Liver (tissue), 9 donors: ENCODE measurements around the gene LGALS8. TPM values are rescaled to one million over a fixed set of nuclear protein-coding genes. Genes with fewer than 3 reads are reported as not detected.

Source experiments
- DNase-seq: peaks from one replicate; pipeline ENCODE4 v3.0.0-alpha.2; 2017; ENCODE audit warnings: low spot score
- H3K27ac ChIP-seq, 2 donors: one replicate each; pipeline ENCODE4 v1.7.0; 2013; ENCODE audit warnings: inconsistent platforms in 2 of 2, low read length in 2 of 2, control low read depth in 1 of 2, low read depth in 1 of 2, mild to moderate bottlenecking in 1 of 2
- H3K27me3 ChIP-seq, 4 donors: one replicate each; pipeline versions ENCODE4 v1.6.1 to v1.7.0; 2013; ENCODE audit warnings: low read length in 3 of 4, inconsistent platforms in 1 of 4, mild to moderate bottlenecking in 1 of 4, moderate library complexity in 1 of 4; ENCODE audit not compliant: control insufficient read depth in 4 of 4, insufficient read depth in 4 of 4
- H3K36me3 ChIP-seq, 4 donors: one replicate each; pipeline versions ENCODE4 v1.6.1 to v1.7.0; 2013; ENCODE audit warnings: low read length in 3 of 4, mild to moderate bottlenecking in 3 of 4, low read depth in 1 of 4, moderate library complexity in 1 of 4; ENCODE audit not compliant: control insufficient read depth in 4 of 4, insufficient read depth in 3 of 4
- H3K4me1 ChIP-seq, 4 donors: one replicate each; pipeline versions ENCODE4 v1.6.1 to v1.7.0; 2013; ENCODE audit warnings: low read length in 3 of 4, mild to moderate bottlenecking in 3 of 4, moderate library complexity in 1 of 4; ENCODE audit not compliant: control insufficient read depth in 4 of 4, insufficient read depth in 4 of 4
- H3K4me3 ChIP-seq, 3 donors: one replicate each; pipeline versions ENCODE4 v1.6.1 to v1.7.0; 2013; ENCODE audit warnings: low read length in 3 of 3, control low read depth in 1 of 3, low read depth in 1 of 3, mild to moderate bottlenecking in 1 of 3
- H3K9ac ChIP-seq, 2 donors: one replicate each; pipeline ENCODE4 v1.7.0; 2013; ENCODE audit warnings: low read length in 2 of 2, mild to moderate bottlenecking in 2 of 2, moderate library complexity in 2 of 2, control low read depth in 1 of 2, low read depth in 1 of 2
- H3K9me3 ChIP-seq, 4 donors: one replicate each; pipeline versions ENCODE4 v1.6.1 to v1.7.0; 2013; ENCODE audit warnings: low read length in 3 of 4; ENCODE audit not compliant: control insufficient read depth in 4 of 4
- EGR1 ChIP-seq, 2 donors: IDR thresholded peaks; 2 replicates each; pipeline ENCODE4 v1.6.1; 2016 to 2018; ENCODE audit warnings: antibody characterized with exemption in 2 of 2, low read depth in 2 of 2
- FOXA1 ChIP-seq: IDR thresholded peaks from 2 replicates; pipeline ENCODE4 v1.6.1; 2016; ENCODE audit warnings: antibody characterized with exemption
- FOXA2 ChIP-seq: IDR thresholded peaks from 2 replicates; pipeline ENCODE4 v1.6.1; 2016; ENCODE audit warnings: antibody characterized with exemption
- GABPA ChIP-seq, 2 donors: IDR thresholded peaks in 1 of 2; conservative IDR thresholded peaks in 1 of 2; 2 replicates each; pipeline ENCODE4 v1.6.1; 2016; ENCODE audit warnings: antibody characterized with exemption in 2 of 2, mild to moderate bottlenecking in 1 of 2, moderate library complexity in 1 of 2
- HNF4A ChIP-seq, 2 donors: conservative IDR thresholded peaks; 2 replicates each; pipeline ENCODE4 v1.6.1; 2016; ENCODE audit warnings: antibody characterized with exemption in 2 of 2, mild to moderate bottlenecking in 2 of 2
- HNF4G ChIP-seq: IDR thresholded peaks from 2 replicates; pipeline ENCODE4 v1.6.1; 2016; ENCODE audit warnings: antibody characterized with exemption
- JUND ChIP-seq, 2 donors: IDR thresholded peaks; 2 replicates each; pipeline ENCODE4 v1.6.1; 2016; ENCODE audit warnings: antibody characterized with exemption in 2 of 2
- NR2F2 ChIP-seq: IDR thresholded peaks from 2 replicates; pipeline ENCODE4 v1.6.1; 2016; ENCODE audit warnings: antibody characterized with exemption
- RAD21 ChIP-seq, 2 donors: IDR thresholded peaks; 2 replicates each; pipeline ENCODE4 v1.6.1; 2016; ENCODE audit warnings: antibody characterized with exemption in 2 of 2, mild to moderate bottlenecking in 2 of 2
- RXRA ChIP-seq, 2 donors: IDR thresholded peaks; 2 replicates each; pipeline ENCODE4 v1.6.1; 2017 to 2018; ENCODE audit warnings: antibody characterized with exemption in 2 of 2, mild to moderate bottlenecking in 1 of 2
- SP1 ChIP-seq: IDR thresholded peaks from 2 replicates; pipeline ENCODE4 v1.6.1; 2018; ENCODE audit warnings: antibody characterized with exemption, mild to moderate bottlenecking
- TAF1 ChIP-seq: conservative IDR thresholded peaks from 2 replicates; pipeline ENCODE4 v1.6.1; 2016; ENCODE audit warnings: antibody characterized with exemption, mild to moderate bottlenecking
- YY1 ChIP-seq: IDR thresholded peaks from 2 replicates; pipeline ENCODE4 v1.6.1; 2016; ENCODE audit warnings: antibody characterized with exemption, mild to moderate bottlenecking
- WGBS: extraction: QIAGEN DNeasy Blood & Tissue Kit; methylation state at CpG from one replicate; pipeline ENCODE4 v1.1.7; 2013; 5-methylcytosine and 5-hydroxymethylcytosine counted together
- polyA plus RNA-seq, 2 donors: library from polyadenylated mRNA; stranded (reverse) in 1 of 2; unstranded in 1 of 2; fragments of 200-250 nt in 1 of 2; fragments of >200 nt in 1 of 2; fragmentation: Nextera tagmentation in 1 of 2; extraction: Ambion mirVana in 1 of 2; gene quantifications; one replicate each; pipeline versions ENCODE4 v1.2.1 to v1.2.3, GENCODE V29; 2013 to 2015
- total RNA-seq, 2 donors: library from RNA; depleted of rRNA; stranded (reverse); fragments of >200 nt; gene quantifications; one replicate each; pipeline ENCODE4 v1.2.3, GENCODE V29; 2014
- TF ChIP-seq, protein P1 (sequence below): IDR thresholded peaks from 2 replicates; pipeline ENCODE4 v1.6.1; 2016; ENCODE audit warnings: antibody characterized with exemption, mild to moderate bottlenecking
- TF ChIP-seq, protein P2 (sequence below): IDR thresholded peaks from 2 replicates; pipeline ENCODE4 v1.6.1; 2016; ENCODE audit warnings: antibody characterized with exemption
- TF ChIP-seq, protein P3 (sequence below): IDR thresholded peaks from 2 replicates; pipeline ENCODE4 v1.6.1; 2016; ENCODE audit warnings: antibody characterized with exemption
- TF ChIP-seq, protein P4 (sequence below): fragments of 150-350 bp; IDR thresholded peaks from 2 replicates; pipeline ENCODE4 v1.5.1; 2017; ENCODE audit warnings: improper control_type of control experiment, low read depth, low read length; ENCODE audit not compliant: missing input control
- TF ChIP-seq, protein P5 (sequence below): IDR thresholded peaks from 2 replicates; pipeline ENCODE4 v1.6.1; 2016; ENCODE audit warnings: antibody characterized with exemption
- donor health status: healthy.
- donor health status: healthy.
- donor health status: healthy.
- donor health status: healthy.
- donor health status: healthy.

Gene LGALS8
- total and polyA plus RNA-seq, 4 donors = 20.7 to 75.9 (median 50.4) TPM

DNA sequence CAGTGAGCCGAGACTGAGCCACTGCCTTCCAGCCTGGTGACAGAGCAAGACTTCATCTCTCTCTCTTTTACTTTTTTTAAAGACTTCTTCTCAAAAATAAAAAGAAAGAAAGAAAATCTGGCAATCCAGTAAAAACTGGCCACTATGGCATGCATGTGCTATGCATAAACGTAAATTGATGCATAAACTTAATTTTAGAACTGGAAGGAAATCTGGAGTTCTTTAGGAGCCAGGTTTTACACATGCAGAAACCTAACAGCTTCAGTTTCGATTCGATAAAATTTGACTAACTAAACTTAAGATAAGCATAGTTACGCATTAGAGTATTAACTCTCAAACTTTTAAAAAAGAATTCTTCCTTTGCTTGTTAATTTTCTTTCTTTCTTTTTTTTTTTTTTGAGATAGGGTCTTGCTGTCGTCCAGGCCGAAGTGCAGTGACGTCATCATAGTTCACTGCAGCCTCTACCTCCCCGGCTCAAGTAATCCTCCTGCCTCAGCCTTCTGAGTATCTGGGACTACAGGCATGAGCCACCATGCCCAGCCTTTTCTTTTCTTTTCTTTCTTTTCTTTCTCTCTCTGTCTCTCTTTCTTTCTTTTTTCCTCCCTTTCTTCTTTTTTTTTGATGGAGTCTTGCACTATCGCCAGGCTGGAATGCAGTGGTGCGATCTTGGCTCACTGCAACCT lies 11.9 kb upstream of the LGALS8 start:
- Histone ChIP-seq H3K9ac (no peak overlapping the region), H3K27me3 (no peaks in the 10 kb centered on the region), H3K4me1 (peaks cover 5 to 27% (median 26%) of the 10 kb centered on the region in 4 donors), H3K27ac (no peak overlapping the region), H3K9me3 (no peaks in the 10 kb centered on the region), H3K4me3 (no peak overlapping the region), H3K36me3 (no peaks in the 10 kb centered on the region)
- TF ChIP-seq TAF1 (no peak), JUND (IDR thresholded peaks at IDR 0.05) (no peak), YY1 (no peak), NR2F2 (no peak), EGR1 (IDR thresholded peaks at IDR 0.05; ENCODE audit: low read depth in 2 of 2) (no peak), FOXA1 (no peak), GABPA (IDR thresholded peaks at IDR 0.05 in 1 of 2, conservative IDR thresholded peaks at IDR 0.05 in 1 of 2) (no peak), HNF4G (no peak), HNF4A (conservative IDR thresholded peaks at IDR 0.05) (no peak)
- TF ChIP-seq, protein P1, sequence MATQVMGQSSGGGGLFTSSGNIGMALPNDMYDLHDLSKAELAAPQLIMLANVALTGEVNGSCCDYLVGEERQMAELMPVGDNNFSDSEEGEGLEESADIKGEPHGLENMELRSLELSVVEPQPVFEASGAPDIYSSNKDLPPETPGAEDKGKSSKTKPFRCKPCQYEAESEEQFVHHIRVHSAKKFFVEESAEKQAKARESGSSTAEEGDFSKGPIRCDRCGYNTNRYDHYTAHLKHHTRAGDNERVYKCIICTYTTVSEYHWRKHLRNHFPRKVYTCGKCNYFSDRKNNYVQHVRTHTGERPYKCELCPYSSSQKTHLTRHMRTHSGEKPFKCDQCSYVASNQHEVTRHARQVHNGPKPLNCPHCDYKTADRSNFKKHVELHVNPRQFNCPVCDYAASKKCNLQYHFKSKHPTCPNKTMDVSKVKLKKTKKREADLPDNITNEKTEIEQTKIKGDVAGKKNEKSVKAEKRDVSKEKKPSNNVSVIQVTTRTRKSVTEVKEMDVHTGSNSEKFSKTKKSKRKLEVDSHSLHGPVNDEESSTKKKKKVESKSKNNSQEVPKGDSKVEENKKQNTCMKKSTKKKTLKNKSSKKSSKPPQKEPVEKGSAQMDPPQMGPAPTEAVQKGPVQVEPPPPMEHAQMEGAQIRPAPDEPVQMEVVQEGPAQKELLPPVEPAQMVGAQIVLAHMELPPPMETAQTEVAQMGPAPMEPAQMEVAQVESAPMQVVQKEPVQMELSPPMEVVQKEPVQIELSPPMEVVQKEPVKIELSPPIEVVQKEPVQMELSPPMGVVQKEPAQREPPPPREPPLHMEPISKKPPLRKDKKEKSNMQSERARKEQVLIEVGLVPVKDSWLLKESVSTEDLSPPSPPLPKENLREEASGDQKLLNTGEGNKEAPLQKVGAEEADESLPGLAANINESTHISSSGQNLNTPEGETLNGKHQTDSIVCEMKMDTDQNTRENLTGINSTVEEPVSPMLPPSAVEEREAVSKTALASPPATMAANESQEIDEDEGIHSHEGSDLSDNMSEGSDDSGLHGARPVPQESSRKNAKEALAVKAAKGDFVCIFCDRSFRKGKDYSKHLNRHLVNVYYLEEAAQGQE = no peak
- TF ChIP-seq, protein P2, sequence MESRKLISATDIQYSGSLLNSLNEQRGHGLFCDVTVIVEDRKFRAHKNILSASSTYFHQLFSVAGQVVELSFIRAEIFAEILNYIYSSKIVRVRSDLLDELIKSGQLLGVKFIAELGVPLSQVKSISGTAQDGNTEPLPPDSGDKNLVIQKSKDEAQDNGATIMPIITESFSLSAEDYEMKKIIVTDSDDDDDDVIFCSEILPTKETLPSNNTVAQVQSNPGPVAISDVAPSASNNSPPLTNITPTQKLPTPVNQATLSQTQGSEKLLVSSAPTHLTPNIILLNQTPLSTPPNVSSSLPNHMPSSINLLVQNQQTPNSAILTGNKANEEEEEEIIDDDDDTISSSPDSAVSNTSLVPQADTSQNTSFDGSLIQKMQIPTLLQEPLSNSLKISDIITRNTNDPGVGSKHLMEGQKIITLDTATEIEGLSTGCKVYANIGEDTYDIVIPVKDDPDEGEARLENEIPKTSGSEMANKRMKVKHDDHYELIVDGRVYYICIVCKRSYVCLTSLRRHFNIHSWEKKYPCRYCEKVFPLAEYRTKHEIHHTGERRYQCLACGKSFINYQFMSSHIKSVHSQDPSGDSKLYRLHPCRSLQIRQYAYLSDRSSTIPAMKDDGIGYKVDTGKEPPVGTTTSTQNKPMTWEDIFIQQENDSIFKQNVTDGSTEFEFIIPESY = no peak
- TF ChIP-seq, protein P3, sequence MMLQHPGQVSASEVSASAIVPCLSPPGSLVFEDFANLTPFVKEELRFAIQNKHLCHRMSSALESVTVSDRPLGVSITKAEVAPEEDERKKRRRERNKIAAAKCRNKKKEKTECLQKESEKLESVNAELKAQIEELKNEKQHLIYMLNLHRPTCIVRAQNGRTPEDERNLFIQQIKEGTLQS = no peak
- WGBS = 68% methylated on average over 11 of the region's 11 CpGs
- DNase-seq = no peak

DNA sequence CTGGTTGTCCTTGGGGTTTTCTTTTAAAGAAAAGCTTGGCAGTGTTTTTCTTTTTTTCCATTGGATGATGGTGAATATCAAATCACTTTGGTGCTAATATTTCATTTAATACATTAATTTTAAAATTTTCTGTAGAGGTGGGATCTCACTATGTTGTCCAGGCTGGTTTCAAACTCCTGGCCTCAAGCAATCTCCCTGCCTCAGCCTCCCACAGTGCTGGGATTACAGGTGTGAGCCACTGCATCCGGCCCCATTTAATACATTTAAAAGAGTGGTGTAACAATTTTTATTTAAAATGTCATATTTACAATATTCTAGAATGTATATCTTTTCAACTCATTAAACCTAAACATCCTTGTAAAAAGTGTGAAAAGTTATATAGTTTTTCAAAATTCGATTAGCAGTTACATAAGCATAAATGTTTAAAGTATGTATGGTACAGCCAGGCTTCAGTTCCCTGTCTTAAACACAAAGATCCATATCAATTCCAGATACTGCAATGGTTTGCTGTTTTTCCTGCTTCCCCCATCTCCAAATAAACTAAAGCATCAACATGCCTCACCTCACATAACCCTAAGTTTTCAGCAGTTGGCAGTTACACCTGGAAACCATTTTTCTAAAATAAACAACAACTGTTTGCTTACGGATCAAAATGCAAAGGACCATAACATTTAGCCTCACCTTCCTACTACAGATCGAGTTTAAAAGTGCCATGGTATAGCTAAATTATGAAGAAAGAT lies 8.9 kb upstream of the LGALS8 start:
- WGBS = 42% methylated on average over 4 of the region's 4 CpGs
- Histone ChIP-seq H3K4me1 (peaks cover 3 to 37% (median 28%) of the 10 kb centered on the region in 4 donors), H3K9ac (no peak overlapping the region)

More for the DNA sequence above, 8.9 kb upstream of the LGALS8 start:
- no peak for DNase-seq
- Histone ChIP-seq H3K9me3 (no peaks in the 10 kb centered on the region), H3K36me3 (no peaks in the 10 kb centered on the region), H3K27me3 (no peaks in the 10 kb centered on the region), H3K4me3 (no peak overlapping the region), H3K27ac (peak overlapping the region; percentile 7 to 59)
- TF ChIP-seq EGR1 (IDR thresholded peaks at IDR 0.05; ENCODE audit: low read depth in 2 of 2) = no peak
- peak; percentile 72 to 80 for TF ChIP-seq RXRA (IDR thresholded peaks at IDR 0.05)
- TF ChIP-seq, protein P1 = no peak
- TF ChIP-seq HNF4A (conservative IDR thresholded peaks at IDR 0.05) = peak in 1 of 2 donors; percentile 7
- TF ChIP-seq JUND (IDR thresholded peaks at IDR 0.05) = no peak
- no peak for TF ChIP-seq TAF1
- peak; percentile 50 for TF ChIP-seq SP1
- TF ChIP-seq YY1 = no peak
- TF ChIP-seq, protein P3 = no peak
- TF ChIP-seq, protein P4, sequence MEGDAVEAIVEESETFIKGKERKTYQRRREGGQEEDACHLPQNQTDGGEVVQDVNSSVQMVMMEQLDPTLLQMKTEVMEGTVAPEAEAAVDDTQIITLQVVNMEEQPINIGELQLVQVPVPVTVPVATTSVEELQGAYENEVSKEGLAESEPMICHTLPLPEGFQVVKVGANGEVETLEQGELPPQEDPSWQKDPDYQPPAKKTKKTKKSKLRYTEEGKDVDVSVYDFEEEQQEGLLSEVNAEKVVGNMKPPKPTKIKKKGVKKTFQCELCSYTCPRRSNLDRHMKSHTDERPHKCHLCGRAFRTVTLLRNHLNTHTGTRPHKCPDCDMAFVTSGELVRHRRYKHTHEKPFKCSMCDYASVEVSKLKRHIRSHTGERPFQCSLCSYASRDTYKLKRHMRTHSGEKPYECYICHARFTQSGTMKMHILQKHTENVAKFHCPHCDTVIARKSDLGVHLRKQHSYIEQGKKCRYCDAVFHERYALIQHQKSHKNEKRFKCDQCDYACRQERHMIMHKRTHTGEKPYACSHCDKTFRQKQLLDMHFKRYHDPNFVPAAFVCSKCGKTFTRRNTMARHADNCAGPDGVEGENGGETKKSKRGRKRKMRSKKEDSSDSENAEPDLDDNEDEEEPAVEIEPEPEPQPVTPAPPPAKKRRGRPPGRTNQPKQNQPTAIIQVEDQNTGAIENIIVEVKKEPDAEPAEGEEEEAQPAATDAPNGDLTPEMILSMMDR = no peak
- peak; percentile 39 for TF ChIP-seq FOXA2
- TF ChIP-seq, protein P5, sequence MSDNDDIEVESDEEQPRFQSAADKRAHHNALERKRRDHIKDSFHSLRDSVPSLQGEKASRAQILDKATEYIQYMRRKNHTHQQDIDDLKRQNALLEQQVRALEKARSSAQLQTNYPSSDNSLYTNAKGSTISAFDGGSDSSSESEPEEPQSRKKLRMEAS = no peak
- no peak for TF ChIP-seq RAD21 (IDR thresholded peaks at IDR 0.05)
